SK-N-SH treated with all-trans-retinoic acid at 6 μM for 48 hours (cell line): ENCODE measurements around the gene MED9.
"Not testable (repeated sequence)": the region's sequence is repeated elsewhere in the genome, so short reads cannot be mapped to it uniquely, and the experiment has no call there.

Experiments
- ATAC-seq: fragments of 200-7000 bp; cut with Tn5 transposase; 3 replicates; pipeline ENCODE4 v1.9.1; 2020; ENCODE audit warnings: mild to moderate bottlenecking, moderate library complexity
- ARNTL ChIP-seq: fragments of 450-650 bp; formaldehyde crosslinking; IDR thresholded peaks from 2 replicates; pipeline ENCODE4 v1.5.0; 2020; ENCODE audit warnings: low read depth, mild to moderate bottlenecking, moderate library complexity, borderline replicate concordance
- BACH2 ChIP-seq: fragments of 250-450 bp; sonication (Bioruptor Pico); IDR thresholded peaks from 2 replicates; pipeline ENCODE4 v1.9.0; 2021; ENCODE audit warnings: mild to moderate bottlenecking, borderline replicate concordance
- CREB5 ChIP-seq: fragments of 250-450 bp; sonication (Bioruptor Pico); IDR thresholded peaks from 2 replicates; pipeline ENCODE4 v1.5.1; 2020; ENCODE audit warnings: low read depth, mild to moderate bottlenecking, moderate library complexity
- CSDC2 ChIP-seq: fragments of 250-450 bp; sonication (Bioruptor Pico); IDR thresholded peaks from 2 replicates; pipeline ENCODE4 v1.5.0; 2020; ENCODE audit warnings: mild to moderate bottlenecking, moderate library complexity
- CSRNP3 ChIP-seq: fragments of 250-450 bp; sonication (Bioruptor Pico); IDR thresholded peaks from 2 replicates; pipeline ENCODE4 v1.5.1; 2021; ENCODE audit warnings: mild to moderate bottlenecking, moderate library complexity
- ESRRG ChIP-seq: fragments of 250-450 bp; sonication (Bioruptor Pico); IDR thresholded peaks from 2 replicates; pipeline ENCODE4 v1.6.1; 2021; ENCODE audit warnings: mild to moderate bottlenecking
- GLIS3 ChIP-seq: fragments of 250-450 bp; sonication (Bioruptor Pico); IDR thresholded peaks from 2 replicates; pipeline ENCODE4 v1.5.0; 2020; ENCODE audit warnings: mild to moderate bottlenecking, moderate library complexity
- ISL1 ChIP-seq: fragments of 250-450 bp; sonication (Bioruptor Pico); IDR thresholded peaks from 2 replicates; pipeline ENCODE4 v2.1.2; 2022; ENCODE audit warnings: mild to moderate bottlenecking, moderate library complexity
- OSR1 ChIP-seq: fragments of 250-450 bp; sonication (Bioruptor Pico); IDR thresholded peaks from 2 replicates; pipeline ENCODE4 v1.8.0; 2022; ENCODE audit warnings: moderate library complexity, mild to moderate bottlenecking, inconsistent platforms
- PPARA ChIP-seq: fragments of 250-450 bp; sonication (Bioruptor Pico); IDR thresholded peaks from 2 replicates; pipeline ENCODE4 v1.5.0; 2020; ENCODE audit warnings: mild to moderate bottlenecking, borderline replicate concordance
- RARB ChIP-seq: fragments of 250-450 bp; sonication (Bioruptor Pico); IDR thresholded peaks from 2 replicates; pipeline ENCODE4 v1.8.0; 2021; ENCODE audit warnings: mild to moderate bottlenecking, moderate library complexity
- SNAI2 ChIP-seq: fragments of 250-450 bp; sonication (Bioruptor Pico); IDR thresholded peaks from 2 replicates; pipeline ENCODE4 v1.5.0; 2020; ENCODE audit warnings: mild to moderate bottlenecking, moderate library complexity
- TCF4 ChIP-seq: fragments of 250-450 bp; sonication (Bioruptor Pico); IDR thresholded peaks from 2 replicates; pipeline ENCODE4 v1.8.0; 2021; ENCODE audit warnings: mild to moderate bottlenecking, moderate library complexity, borderline replicate concordance
- TOX ChIP-seq: fragments of 250-450 bp; sonication (Bioruptor Pico); IDR thresholded peaks from 2 replicates; pipeline ENCODE4 v1.8.0; 2021; ENCODE audit warnings: mild to moderate bottlenecking, moderate library complexity, borderline replicate concordance
- ZC3H10 ChIP-seq: fragments of 250-450 bp; sonication (Bioruptor Pico); IDR thresholded peaks from 2 replicates; pipeline ENCODE4 v1.5.1; 2021; ENCODE audit warnings: mild to moderate bottlenecking, moderate library complexity
- ZFP3 ChIP-seq: fragments of 250-450 bp; sonication (Bioruptor Pico); IDR thresholded peaks from 2 replicates; pipeline ENCODE4 v1.5.0; 2020; ENCODE audit warnings: mild to moderate bottlenecking, moderate library complexity
- ZFP30 ChIP-seq: fragments of 450-650 bp; formaldehyde crosslinking; IDR thresholded peaks from 2 replicates; pipeline ENCODE4 v1.5.0; 2022; ENCODE audit warnings: mild to moderate bottlenecking, moderate library complexity
- ZNF70 ChIP-seq: fragments of 450-650 bp; formaldehyde crosslinking; IDR thresholded peaks from 2 replicates; pipeline ENCODE4 v1.5.0; 2020; ENCODE audit warnings: mild to moderate bottlenecking, moderate library complexity
- ZNF8 ChIP-seq: fragments of 450-650 bp; formaldehyde crosslinking; IDR thresholded peaks from 2 replicates; pipeline ENCODE4 v1.5.0; 2020; ENCODE audit warnings: mild to moderate bottlenecking, moderate library complexity
- TF ChIP-seq, protein P1 (sequence below): fragments of 250-450 bp; sonication (Bioruptor Pico); IDR thresholded peaks from 2 replicates; pipeline ENCODE4 v1.8.0; 2021; ENCODE audit warnings: low read depth, mild to moderate bottlenecking, moderate library complexity, borderline replicate concordance
- TF ChIP-seq, protein P2 (sequence below): fragments of 250-450 bp; sonication (Bioruptor Pico); IDR thresholded peaks from 2 replicates; pipeline ENCODE4 v1.5.0; 2020; ENCODE audit warnings: mild to moderate bottlenecking, moderate library complexity

Gene MED9

GRCh38 chr17:17485420-17485819 lies 8.6 kb downstream of the MED9 start:
- TF ChIP-seq, protein P1, sequence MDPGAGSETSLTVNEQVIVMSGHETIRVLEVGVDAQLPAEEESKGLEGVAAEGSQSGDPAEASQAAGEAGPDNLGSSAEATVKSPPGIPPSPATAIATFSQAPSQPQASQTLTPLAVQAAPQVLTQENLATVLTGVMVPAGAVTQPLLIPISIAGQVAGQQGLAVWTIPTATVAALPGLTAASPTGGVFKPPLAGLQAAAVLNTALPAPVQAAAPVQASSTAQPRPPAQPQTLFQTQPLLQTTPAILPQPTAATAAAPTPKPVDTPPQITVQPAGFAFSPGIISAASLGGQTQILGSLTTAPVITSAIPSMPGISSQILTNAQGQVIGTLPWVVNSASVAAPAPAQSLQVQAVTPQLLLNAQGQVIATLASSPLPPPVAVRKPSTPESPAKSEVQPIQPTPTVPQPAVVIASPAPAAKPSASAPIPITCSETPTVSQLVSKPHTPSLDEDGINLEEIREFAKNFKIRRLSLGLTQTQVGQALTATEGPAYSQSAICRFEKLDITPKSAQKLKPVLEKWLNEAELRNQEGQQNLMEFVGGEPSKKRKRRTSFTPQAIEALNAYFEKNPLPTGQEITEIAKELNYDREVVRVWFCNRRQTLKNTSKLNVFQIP, result no peak
- TF ChIP-seq SNAI2 (CRISPR knock-in tag), result no peak
- no peak for TF ChIP-seq ZNF8 (CRISPR knock-in tag)
- no peak for TF ChIP-seq ZNF70
- TF ChIP-seq RARB (CRISPR knock-in tag), result no peak
- TF ChIP-seq TCF4 (CRISPR knock-in tag), result no peak
- no peak for TF ChIP-seq CREB5
- no peak for TF ChIP-seq ESRRG (CRISPR knock-in tag)
- no peak for TF ChIP-seq GLIS3 (CRISPR knock-in tag)
- TF ChIP-seq CSRNP3 (CRISPR knock-in tag), result no peak
- no peak for TF ChIP-seq PPARA (CRISPR knock-in tag)
- TF ChIP-seq ZC3H10 (CRISPR knock-in tag), result no peak
- no peak for TF ChIP-seq OSR1

DNA sequence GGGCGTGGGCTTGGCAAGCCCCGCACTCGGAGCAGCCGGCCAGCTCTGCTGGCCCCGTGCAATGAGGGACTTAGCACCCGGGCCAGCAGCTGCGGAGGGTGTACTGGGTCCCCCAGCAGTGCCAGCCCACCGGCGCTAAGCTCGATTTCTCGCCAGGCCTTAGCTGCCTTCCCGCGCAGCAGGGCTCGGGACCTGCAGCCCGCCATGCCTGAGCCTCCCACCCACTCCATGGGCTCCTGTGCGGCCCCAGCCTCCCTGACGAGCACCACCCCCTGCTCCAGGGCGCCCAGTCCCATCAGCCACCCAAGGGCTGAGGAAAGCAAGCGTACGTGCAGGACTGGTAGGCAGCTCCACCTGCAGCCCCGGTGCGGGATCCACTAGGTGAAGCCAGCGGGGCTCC lies 9.6 kb downstream of the MED9 start:
- ATAC-seq, result not testable (repeated sequence)

More at GRCh38 chr17:17485420-17485819, 8.6 kb downstream of the MED9 start:
- no peak for ATAC-seq

DNA sequence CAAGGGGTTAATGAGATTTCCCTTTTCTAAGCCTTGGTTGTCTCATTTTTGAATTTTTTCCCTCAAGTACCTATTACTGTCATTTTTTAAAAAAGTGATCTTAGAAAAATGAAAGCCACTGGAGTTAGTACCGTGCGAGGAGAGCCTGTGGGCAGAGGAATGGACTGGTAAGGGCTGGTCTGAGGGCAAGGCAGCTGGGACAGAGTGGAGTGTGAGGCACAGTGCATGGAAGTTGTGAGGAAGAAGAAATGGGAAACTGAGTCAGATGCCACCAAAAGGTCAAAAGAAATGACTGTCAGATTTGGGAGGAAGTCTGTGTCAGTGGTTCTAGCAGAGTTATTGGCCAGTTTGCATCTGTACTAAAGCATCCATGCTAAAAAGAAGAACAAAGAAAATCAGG lies 11.2 kb downstream of the MED9 start:
- ATAC-seq, result no peak
- TF ChIP-seq, protein P1, result no peak
- TF ChIP-seq CREB5 (no peak), ZNF8 (CRISPR knock-in tag) (no peak), SNAI2 (CRISPR knock-in tag) (no peak), CSRNP3 (CRISPR knock-in tag) (no peak), GLIS3 (CRISPR knock-in tag) (no peak), RARB (CRISPR knock-in tag) (no peak), ZFP3 (no peak)

- ATAC-seq, result no peak
- TF ChIP-seq ZC3H10 (CRISPR knock-in tag), result no peak
- TF ChIP-seq CSDC2 (CRISPR knock-in tag), result no peak
- TF ChIP-seq CREB5, result no peak
- TF ChIP-seq BACH2 (CRISPR knock-in tag), result no peak
- TF ChIP-seq ISL1, result no peak
- no peak for TF ChIP-seq TCF4 (CRISPR knock-in tag)
- no peak for TF ChIP-seq ARNTL (CRISPR knock-in tag)
- no peak for TF ChIP-seq TOX (CRISPR knock-in tag)
- TF ChIP-seq RARB (CRISPR knock-in tag), result no peak
- no peak for TF ChIP-seq SNAI2 (CRISPR knock-in tag)
- TF ChIP-seq ZNF70, result no peak
- no peak for TF ChIP-seq ZFP30 (CRISPR knock-in tag)
- TF ChIP-seq OSR1, result no peak
- TF ChIP-seq, protein P2, sequence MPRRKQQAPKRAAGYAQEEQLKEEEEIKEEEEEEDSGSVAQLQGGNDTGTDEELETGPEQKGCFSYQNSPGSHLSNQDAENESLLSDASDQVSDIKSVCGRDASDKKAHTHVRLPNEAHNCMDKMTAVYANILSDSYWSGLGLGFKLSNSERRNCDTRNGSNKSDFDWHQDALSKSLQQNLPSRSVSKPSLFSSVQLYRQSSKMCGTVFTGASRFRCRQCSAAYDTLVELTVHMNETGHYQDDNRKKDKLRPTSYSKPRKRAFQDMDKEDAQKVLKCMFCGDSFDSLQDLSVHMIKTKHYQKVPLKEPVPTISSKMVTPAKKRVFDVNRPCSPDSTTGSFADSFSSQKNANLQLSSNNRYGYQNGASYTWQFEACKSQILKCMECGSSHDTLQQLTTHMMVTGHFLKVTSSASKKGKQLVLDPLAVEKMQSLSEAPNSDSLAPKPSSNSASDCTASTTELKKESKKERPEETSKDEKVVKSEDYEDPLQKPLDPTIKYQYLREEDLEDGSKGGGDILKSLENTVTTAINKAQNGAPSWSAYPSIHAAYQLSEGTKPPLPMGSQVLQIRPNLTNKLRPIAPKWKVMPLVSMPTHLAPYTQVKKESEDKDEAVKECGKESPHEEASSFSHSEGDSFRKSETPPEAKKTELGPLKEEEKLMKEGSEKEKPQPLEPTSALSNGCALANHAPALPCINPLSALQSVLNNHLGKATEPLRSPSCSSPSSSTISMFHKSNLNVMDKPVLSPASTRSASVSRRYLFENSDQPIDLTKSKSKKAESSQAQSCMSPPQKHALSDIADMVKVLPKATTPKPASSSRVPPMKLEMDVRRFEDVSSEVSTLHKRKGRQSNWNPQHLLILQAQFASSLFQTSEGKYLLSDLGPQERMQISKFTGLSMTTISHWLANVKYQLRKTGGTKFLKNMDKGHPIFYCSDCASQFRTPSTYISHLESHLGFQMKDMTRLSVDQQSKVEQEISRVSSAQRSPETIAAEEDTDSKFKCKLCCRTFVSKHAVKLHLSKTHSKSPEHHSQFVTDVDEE (CRISPR knock-in tag), result no peak
- TF ChIP-seq ZNF8 (CRISPR knock-in tag), result no peak
- no peak for TF ChIP-seq CSRNP3 (CRISPR knock-in tag)
These were observed 14.3 kb downstream of the MED9 start for GRCh38 chr17:17491031-17491471.
